ENCODE results near the gene CCDC66. TPM values are rescaled to one million over a fixed set of nuclear protein-coding genes. Genes with fewer than 3 reads are reported as not detected.

The CCDC66 gene
- total RNA-seq = 8.0 and 12.6 TPM in 2 replicates

GRCh38 chr3:56556908-56557830 is at the start of gene CCDC66:
CCDC66 (plus strand) TSS chr3:56557175; CDS start chr3:56557243, 68 bp downstream.

Other genes with a start within 250 kb of the CCDC66 start
- 0.33 and 1.7 TPM in 2 replicates for gene ERC2, start 88.7 kb upstream of the CCDC66 start, total RNA-seq
- 72.4 and 96.9 TPM in 2 replicates for gene TASOR, start 126.1 kb downstream of the CCDC66 start, total RNA-seq
- 10.1 and 18.5 TPM in 2 replicates for gene ARHGEF3, start 244.8 kb downstream of the CCDC66 start, total RNA-seq

All from dermis lymphatic vessel endothelial cell (primary cell).